NOMO-1 (cell line): ENCODE measurements around the gene SEPTIN7.

Source experiments
- DNase-seq, 2 experiments: peaks; one replicate each; lab custom pipeline; 2025; ENCODE audit not compliant: unreplicated experiment in 2 of 2; lab: John Stamatoyannopoulos, UW

The SEPTIN7 gene

DNA sequence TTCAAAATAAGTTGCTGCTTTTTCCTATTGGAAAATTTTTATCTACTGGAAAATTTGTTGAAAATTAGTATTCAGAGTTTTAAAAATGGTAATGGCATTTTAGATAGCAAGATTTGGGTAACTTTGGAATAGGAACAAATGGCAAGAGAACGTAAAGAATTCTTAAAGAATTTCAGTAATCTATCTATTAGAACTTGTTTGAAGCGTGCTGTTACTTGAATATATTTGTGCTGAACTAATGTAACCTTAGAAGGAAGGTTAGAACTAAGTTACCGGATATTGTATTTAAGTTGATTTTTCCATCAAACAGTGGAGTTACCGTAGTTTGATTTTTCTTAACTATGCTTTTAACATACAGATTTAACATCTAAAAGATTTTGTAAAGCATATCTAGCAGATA is 25.9 kb downstream of the SEPTIN7 start:
- no peak for DNase-seq

DNA sequence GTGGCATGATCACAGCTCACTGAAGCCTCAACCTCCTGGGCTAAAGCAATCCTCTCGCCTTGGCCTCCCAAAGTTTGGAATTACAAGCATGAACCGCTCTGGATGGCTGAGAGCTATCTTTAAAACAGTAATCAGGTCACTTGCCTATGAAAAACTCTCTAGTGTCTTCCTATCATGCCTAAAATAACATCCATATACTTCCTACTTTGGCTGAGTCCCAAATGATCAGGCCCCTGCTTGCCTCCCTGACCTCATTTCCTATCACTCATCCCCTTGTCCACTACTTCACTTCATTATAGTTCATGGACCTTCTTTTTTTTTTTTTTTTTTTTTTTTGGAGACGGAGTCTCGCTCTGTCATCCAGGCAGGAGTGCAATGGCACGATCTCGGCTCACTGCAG is 28.0 kb downstream of the SEPTIN7 start:
- no peak for DNase-seq

DNA sequence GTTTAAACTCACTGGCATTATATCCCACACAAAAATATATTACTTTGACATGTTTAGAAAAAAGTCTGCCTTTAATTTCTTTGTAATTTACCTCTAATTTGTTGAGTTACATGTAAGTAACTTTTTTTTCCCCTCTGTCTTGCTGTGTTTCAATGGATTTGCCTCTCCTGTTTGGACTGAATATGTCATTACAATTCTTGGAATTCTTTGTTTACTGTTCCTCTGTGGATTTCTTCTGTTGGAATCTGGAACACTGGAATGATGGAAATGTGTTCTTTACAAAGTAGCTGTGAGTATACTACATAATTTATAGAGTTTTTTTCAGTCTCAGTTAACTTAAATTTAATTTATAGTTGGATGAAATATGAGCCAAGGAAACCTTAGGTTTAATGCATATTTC is 30.4 kb downstream of the SEPTIN7 start:
- DNase-seq = no peak

DNA sequence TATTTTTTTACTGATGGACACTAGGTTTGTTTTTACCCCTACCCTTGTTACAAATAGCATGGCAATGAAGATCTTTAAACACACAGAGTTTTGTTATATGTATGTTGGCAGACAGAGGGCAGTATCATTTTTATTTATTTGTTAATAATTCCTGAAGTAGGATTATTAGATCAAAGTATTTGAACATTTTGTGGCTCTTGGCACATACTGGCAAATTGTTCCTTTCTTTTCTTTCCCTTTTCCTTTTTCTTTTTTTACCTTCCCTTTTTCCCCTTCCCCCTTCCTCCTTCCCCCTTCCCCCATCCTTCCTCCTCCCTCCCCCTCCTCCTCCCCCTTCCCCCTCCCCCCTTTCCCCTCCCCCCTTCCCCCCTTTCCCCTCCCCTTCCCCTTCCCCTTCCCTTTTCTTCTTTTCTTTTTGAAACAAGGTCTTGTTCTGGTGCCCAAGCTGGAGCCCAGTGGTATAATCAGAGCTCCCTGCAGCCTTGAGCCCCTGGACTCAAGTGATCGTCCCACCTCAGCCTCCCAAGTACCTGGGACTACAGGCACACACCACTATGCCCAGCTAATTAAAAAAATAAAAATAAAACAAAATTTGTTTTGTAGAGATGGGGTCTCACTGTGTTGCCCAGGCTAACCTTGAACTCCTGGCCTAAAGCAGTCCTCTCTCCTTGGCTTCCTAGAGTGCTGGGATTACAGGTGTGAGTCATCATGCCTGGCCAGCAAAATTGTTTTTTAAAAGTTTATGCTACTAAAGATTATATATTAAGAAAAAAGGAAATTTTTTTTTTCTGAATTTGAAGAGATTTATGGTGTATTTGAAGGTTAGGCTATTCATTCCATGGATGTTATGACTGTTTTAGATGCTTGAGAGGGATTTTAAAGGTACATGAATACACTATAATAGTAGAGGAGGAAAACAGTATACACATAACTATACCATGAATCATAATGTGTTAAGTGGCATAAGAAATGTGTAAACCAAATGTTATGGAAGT is 39.3 kb downstream of the SEPTIN7 start:
- DNase-seq = no peak

DNA sequence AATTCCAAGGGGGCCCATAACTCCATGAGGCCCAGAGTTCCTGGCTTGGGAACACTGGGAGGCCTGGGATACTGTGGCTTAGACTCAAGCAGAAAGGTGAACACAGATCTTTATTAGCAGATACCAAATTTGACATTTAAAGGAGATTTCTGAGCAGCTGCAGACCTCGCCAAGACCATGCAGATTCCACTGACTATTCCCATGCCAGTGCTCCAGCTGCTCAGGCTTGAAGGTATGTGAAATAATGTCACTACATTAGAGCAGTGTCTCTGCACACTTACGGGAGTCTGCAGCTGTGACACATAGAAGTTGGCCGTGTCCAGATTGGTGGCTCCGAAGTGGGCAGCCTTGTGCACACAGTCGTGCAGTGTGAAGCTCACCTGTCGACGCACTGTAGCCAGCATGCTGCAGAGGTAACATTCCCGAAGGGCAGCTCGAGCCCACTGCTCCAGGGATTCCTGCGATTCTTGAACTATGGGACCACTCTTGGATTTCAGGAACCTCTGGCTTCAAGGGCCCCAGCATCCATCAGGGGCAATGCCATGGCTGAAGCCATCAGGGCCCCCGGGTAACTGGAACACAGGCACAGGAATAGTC is 46.1 kb downstream of the SEPTIN7 start:
- no peak for DNase-seq

DNA sequence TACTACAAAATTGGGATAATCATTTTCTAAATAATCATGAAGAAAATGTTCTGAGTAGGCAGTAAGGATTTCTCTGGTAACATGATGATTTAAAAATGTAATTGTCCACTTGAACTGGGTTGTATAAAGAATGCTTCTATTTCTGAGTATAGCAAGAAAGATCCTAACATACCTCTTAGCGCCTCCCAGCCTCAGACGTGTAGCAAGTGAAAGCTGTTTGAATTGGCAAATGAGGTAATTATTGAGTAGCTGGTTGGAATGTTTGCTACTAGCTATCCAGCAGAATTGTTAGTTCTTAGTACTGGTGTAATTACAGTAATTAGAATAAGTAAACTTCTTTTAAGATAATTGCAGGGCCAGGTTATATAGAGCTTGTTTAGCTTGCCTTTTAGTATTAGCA is 47.9 kb downstream of the SEPTIN7 start:
- DNase-seq = no peak

DNA sequence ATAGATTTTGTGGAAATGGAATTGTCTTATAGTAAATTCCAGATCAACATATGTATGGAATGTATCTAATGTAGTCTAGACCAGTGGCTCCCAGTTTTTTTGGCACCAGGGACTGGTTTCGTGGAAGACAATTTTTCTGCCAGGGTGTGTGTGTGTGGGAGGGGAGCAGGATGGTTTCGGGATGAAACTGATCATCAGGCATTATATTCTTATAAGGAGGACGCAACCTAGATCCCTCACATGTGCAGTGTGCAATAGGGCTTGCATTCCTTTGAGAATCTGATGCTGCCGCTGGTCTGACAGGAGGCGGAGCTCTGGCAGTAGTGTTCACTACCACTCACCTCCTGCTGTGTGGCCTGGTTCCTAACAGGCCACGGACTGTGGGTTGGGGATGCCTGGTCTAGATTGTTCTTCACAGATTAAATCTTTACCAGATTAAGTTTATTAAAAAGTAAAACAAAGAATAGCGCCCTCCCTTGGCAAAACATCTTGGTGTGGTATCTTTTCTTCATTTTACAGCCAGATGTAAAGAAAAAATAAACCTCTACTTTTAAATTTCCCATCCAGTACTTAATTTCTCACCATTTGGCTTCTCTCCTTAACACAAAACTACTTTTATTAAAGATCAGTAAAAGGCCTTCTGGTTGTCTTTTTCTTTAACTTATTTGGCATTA is 48.4 kb downstream of the SEPTIN7 start:
- no peak for DNase-seq

DNA sequence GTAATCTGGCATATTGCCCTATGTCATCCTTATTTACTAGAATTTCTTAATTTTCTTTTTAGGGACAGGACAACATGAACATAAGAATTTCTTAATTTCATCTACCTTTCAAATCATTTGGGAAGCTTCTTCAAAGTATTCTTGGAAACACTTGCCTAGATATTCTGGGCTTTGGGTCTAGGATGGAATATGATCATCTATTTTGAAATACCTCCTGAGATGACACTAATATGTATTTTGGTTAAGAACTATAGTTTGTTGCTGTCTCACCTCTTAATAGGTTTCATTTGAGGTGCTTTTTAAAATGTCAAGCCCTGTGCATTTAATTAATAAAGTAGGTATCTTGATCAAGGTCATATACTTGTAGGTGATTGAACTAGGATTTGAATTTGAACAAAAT is 49.1 kb downstream of the SEPTIN7 start:
- DNase-seq = no peak
